Activated CD8-positive, alpha-beta memory T cell treated with anti-CD3 and anti-CD28 coated beads for 36 hours (primary cell): Measurements from ENCODE around the gene ATP4A. TPM values are rescaled to one million over a fixed set of nuclear protein-coding genes. Genes with fewer than 3 reads are reported as not detected.

Experiments used
- CTCF ChIA-PET: fragments of 350-600 bp; sonication (Branson Sonifier 250); formaldehyde crosslinking; loops from one replicate; lab custom pipeline; 2021; ENCODE audit warnings: antibody characterized with exemption; lab: Charles Lee
- POLR2A ChIA-PET: fragments of 350-600 bp; sonication (Branson Sonifier 250); formaldehyde crosslinking; loops from one replicate; lab custom pipeline; 2021; ENCODE audit warnings: antibody characterized with exemption; lab: Charles Lee
- total RNA-seq, 2 experiments: library from RNA; stranded (reverse); gene quantifications; one replicate each; pipeline ENCODE4 v1.2.3, GENCODE V29; 2021

ATP4A gene
- total RNA-seq, 2 experiments from 2014 or later: not detected

- POLR2A ChIA-PET: interaction anchor here (0.6 kb wide), 1 partner anchor 31 kb away, joined by 3 read pairs; no protein-coding TSS in a partner anchor
- CTCF ChIA-PET: interaction anchor here (0.6 to 1.6 kb wide), 2 partner anchors 16 to 36 kb away, joined by 3 read pairs; no protein-coding TSS in a partner anchor
These were observed 49.7 kb downstream of the ATP4A start, which contains the start of gene DMKN for GRCh38 chr19:35513628-35514281. DMKN (minus strand) TSS chr19:35513649; CDS start chr19:35513475, 174 bp downstream.

- POLR2A ChIA-PET: interaction anchor here (0.6 kb wide), 1 partner anchor 31 kb away, joined by 3 read pairs; no protein-coding TSS in a partner anchor
- CTCF ChIA-PET: interaction anchor here (0.6 kb wide), 2 partner anchors 37 to 68 kb away, joined by 3 read pairs; no protein-coding TSS in a partner anchor
These were observed 50.4 kb downstream of the ATP4A start for GRCh38 chr19:35512831-35513627.

- ChIA-PET CTCF (interaction anchor here (1.6 to 2.0 kb wide), 6 partner anchors 25 to 101 kb away, joined by 3 to 10 read pairs (median 6); partner anchors contain the start of gene HAUS5), POLR2A (interaction anchor here (1.0 kb wide), 1 partner anchor 137 kb away, joined by 3 read pairs; the partner anchor contains the start of gene COX6B1)
These were observed 52.1 kb downstream of the ATP4A start for GRCh38 chr19:35511337-35511736.

GRCh38 chr19:35510626-35510964, 52.9 kb downstream of the ATP4A start:
- POLR2A ChIA-PET: interaction anchor here (1.0 kb wide), 1 partner anchor 137 kb away, joined by 3 read pairs; the partner anchor contains the start of gene COX6B1
- CTCF ChIA-PET: interaction anchor here (0.7 to 2.0 kb wide), 17 partner anchors 15 to 191 kb away, joined by 3 to 12 read pairs (median 3); partner anchors contain the start of genes FFAR1 and HAUS5

- ChIA-PET CTCF (interaction anchor here (0.6 to 2.1 kb wide), 19 partner anchors 15 to 190 kb away, joined by 3 to 12 read pairs (median 3); partner anchors contain the start of genes FFAR1 and HAUS5), POLR2A (no interaction called here)
These were observed 53.4 kb downstream of the ATP4A start for GRCh38 chr19:35509861-35510625.

- CTCF ChIA-PET: interaction anchor here (1.1 to 2.1 kb wide), 7 partner anchors 14 to 189 kb away, joined by 3 to 12 read pairs (median 8); no protein-coding TSS in a partner anchor
- POLR2A ChIA-PET: no interaction called here
These were observed 54.3 kb downstream of the ATP4A start for GRCh38 chr19:35509018-35509652.

GRCh38 chr19:35508129-35508528, 55.3 kb downstream of the ATP4A start:
- POLR2A ChIA-PET: no interaction called here
- CTCF ChIA-PET: interaction anchor here (0.6 to 2.1 kb wide), 4 partner anchors 13 to 155 kb away, joined by 4 to 8 read pairs (median 6); no protein-coding TSS in a partner anchor

- CTCF ChIA-PET: interaction anchor here (0.6 to 2.0 kb wide), 4 partner anchors 12 to 90 kb away, joined by 3 to 8 read pairs (median 5); no protein-coding TSS in a partner anchor
- POLR2A ChIA-PET: no interaction called here
These were observed 55.9 kb downstream of the ATP4A start for GRCh38 chr19:35507561-35507960.

- POLR2A ChIA-PET: no interaction called here
- CTCF ChIA-PET: interaction anchor here (1.2 to 1.7 kb wide), 4 partner anchors 9 to 153 kb away, joined by 3 to 6 read pairs (median 4); no protein-coding TSS in a partner anchor
These were observed 57.4 kb downstream of the ATP4A start for GRCh38 chr19:35506011-35506410.

GRCh38 chr19:35502751-35503150, 60.7 kb downstream of the ATP4A start:
- ChIA-PET POLR2A (no interaction called here), CTCF (interaction anchor here (1.5 kb wide), 1 partner anchor 34 kb away, joined by 3 read pairs; no protein-coding TSS in a partner anchor)

- CTCF ChIA-PET: no interaction called here
These were observed 61.8 kb downstream of the ATP4A start for GRCh38 chr19:35501684-35502083.

GRCh38 chr19:35500611-35501010, 62.8 kb downstream of the ATP4A start:
- ChIA-PET POLR2A (no interaction called here), CTCF (no interaction called here)

More at GRCh38 chr19:35501684-35502083, 61.8 kb downstream of the ATP4A start:
- POLR2A ChIA-PET: no interaction called here

Other genes with a start within 250 kb of the ATP4A start
- gene CD22, start 234.5 kb downstream of the ATP4A start, total RNA-seq: under 1 TPM; 0.13 to 0.23 TPM
- not detected for gene FFAR1, start 215.8 kb downstream of the ATP4A start, total RNA-seq
- under 1 TPM; 0.38 to 0.42 TPM for gene FFAR3, start 205.2 kb downstream of the ATP4A start, total RNA-seq
- gene GPR42, start 192.6 kb downstream of the ATP4A start, total RNA-seq: not detected
- gene FFAR2, start 115.4 kb downstream of the ATP4A start, total RNA-seq: not detected
- gene KRTDAP, start 73.2 kb downstream of the ATP4A start, total RNA-seq: not detected
- 1 to 10 TPM in 1 of 2 experiments, under 1 TPM in 1; 0.65 to 2.0 TPM for gene DMKN, start 50.0 kb downstream of the ATP4A start, total RNA-seq
- not detected for gene SBSN, start 35.3 kb downstream of the ATP4A start, total RNA-seq
- gene GAPDHS, start 30.2 kb downstream of the ATP4A start, total RNA-seq: not detected
- gene TMEM147, start 18.0 kb downstream of the ATP4A start, total RNA-seq: 100 to 1,000 TPM; 106 to 110 TPM
- gene PMIS2, start 22.5 kb upstream of the ATP4A start, total RNA-seq: not detected
- gene HAUS5, start 49.1 kb upstream of the ATP4A start, total RNA-seq: 10 to 100 TPM; 38.8 to 40.9 TPM
- 100 to 1,000 TPM; 102 to 104 TPM for gene RBM42, start 65.4 kb upstream of the ATP4A start, total RNA-seq
- 1 to 10 TPM; 2.0 to 2.1 TPM for gene ETV2, start 78.1 kb upstream of the ATP4A start, total RNA-seq
- 100 to 1,000 TPM; 426 to 431 TPM for gene COX6B1, start 84.7 kb upstream of the ATP4A start, total RNA-seq
- under 1 TPM; 0.23 to 0.38 TPM for gene UPK1A, start 102.9 kb upstream of the ATP4A start, total RNA-seq
- 100 to 1,000 TPM; 278 to 282 TPM for gene ZBTB32, start 140.9 kb upstream of the ATP4A start, total RNA-seq
- gene KMT2B, start 154.3 kb upstream of the ATP4A start, total RNA-seq: 10 to 100 TPM; 52.0 to 53.1 TPM
- gene IGFLR1, start 178.8 kb upstream of the ATP4A start, total RNA-seq: 10 to 100 TPM; 82.6 to 85.6 TPM
- 10 to 100 TPM; 24.9 to 26.6 TPM for gene U2AF1L4, start 181.8 kb upstream of the ATP4A start, total RNA-seq
- gene PSENEN, start 182.0 kb upstream of the ATP4A start, total RNA-seq: 10 to 100 TPM; 50.8 to 53.4 TPM
- gene LIN37, start 184.9 kb upstream of the ATP4A start, total RNA-seq: 10 to 100 TPM in 1 of 2 experiments, 1 to 10 TPM in 1; 7.3 to 10.5 TPM
- under 1 TPM in 1 of 2 experiments, not detected in 1; 0.21 TPM for gene HSPB6, start 193.4 kb upstream of the ATP4A start, total RNA-seq
- gene PROSER3, start 194.5 kb upstream of the ATP4A start, total RNA-seq: 10 to 100 TPM; 33.7 to 37.0 TPM
- gene ARHGAP33, start 211.9 kb upstream of the ATP4A start, total RNA-seq: 10 to 100 TPM; 12.0 to 16.5 TPM
- gene PRODH2, start 249.2 kb upstream of the ATP4A start, total RNA-seq: not detected